ENCODE data around the gene HBZ.
"Not testable (repeated sequence)": the region's sequence is repeated elsewhere in the genome, so short reads cannot be mapped to it uniquely, and the experiment has no call there.

Gene HBZ

DNA sequence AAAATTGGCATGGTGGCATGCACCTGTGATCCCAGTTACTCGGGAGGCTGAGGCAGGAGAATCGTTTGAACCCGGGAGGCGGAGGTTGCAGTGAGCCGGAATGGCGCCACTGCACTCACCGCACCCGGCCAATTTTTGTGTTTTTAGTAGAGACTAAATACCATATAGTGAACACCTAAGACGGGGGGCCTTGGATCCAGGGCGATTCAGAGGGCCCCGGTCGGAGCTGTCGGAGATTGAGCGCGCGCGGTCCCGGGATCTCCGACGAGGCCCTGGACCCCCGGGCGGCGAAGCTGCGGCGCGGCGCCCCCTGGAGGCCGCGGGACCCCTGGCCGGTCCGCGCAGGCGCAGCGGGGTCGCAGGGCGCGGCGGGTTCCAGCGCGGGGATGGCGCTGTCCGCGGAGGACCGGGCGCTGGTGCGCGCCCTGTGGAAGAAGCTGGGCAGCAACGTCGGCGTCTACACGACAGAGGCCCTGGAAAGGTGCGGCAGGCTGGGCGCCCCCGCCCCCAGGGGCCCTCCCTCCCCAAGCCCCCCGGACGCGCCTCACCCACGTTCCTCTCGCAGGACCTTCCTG is 27.7 kb downstream of the HBZ start, which contains the start of gene HBQ1:
Gene HBQ1 (plus strand): TSS at position 359 of the 575 bp plus-strand sequence. CDS start 28 bp downstream, at position 387.
- no peak for DNase-seq

DNA sequence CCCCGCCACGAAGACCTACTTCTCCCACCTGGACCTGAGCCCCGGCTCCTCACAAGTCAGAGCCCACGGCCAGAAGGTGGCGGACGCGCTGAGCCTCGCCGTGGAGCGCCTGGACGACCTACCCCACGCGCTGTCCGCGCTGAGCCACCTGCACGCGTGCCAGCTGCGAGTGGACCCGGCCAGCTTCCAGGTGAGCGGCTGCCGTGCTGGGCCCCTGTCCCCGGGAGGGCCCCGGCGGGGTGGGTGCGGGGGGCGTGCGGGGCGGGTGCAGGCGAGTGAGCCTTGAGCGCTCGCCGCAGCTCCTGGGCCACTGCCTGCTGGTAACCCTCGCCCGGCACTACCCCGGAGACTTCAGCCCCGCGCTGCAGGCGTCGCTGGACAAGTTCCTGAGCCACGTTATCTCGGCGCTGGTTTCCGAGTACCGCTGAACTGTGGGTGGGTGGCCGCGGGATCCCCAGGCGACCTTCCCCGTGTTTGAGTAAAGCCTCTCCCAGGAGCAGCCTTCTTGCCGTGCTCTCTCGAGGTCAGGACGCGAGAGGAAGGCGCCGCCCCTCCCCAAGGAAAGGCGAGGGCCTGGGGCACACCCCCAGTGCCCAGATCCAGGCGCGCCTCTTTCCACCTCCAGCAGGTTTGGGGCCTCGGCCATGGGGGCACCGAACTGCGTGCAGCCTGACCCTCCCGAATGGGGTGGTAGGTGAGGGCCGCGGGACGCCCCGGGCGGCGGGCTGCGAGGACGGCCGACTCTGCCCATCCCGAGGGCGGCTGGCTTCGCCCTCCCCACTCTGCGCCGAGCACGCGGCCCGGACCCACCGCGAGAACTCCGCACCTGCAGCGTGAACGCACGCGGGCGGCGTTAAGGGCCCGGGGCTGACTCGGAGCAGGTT is 28.5 kb downstream of the HBZ start:
- DNase-seq = peak; percentile 73

DNA sequence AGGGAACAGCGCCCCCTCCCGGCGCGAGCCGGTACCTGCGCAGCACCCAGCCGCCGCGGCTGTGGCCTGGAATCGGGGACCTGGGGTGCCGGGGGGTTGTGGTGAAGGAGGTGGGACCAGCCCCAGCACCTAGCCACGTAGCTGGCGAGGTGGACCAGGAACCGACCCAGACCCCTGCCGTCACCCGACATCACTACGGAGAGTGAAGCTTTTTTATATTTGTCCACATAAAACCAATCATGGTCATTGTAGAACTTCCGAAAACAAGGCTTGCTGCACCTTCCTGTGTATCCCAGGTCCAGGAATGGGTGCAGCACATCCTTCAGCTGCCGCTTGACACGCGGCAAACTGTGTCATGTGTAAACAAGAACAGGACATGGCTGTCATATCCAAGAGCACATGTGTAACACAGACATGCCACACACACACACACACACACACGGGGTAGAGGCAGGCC is 29.1 kb downstream of the HBZ start:
- DNase-seq = no peak

DNA sequence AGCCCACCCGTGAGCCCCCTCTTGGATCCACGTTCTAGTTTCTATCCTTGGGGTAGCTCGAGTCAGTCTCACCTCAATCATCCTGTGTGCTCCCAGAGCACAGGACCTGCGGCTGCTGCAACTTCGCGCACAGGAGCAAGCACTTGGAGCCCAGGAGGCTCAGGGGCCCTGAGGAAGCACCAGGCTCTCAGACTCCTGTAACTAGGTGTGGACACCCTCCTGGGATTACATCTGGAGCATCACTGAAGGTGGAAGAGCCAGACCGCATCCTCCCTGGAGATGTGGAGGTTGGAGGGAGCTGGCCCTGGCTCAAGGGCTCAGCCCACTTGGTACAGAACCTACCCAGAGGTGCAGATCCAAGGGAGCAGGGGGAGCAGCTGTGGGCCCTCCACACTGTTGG is 30.6 kb downstream of the HBZ start:
- DNase-seq = no peak

DNA sequence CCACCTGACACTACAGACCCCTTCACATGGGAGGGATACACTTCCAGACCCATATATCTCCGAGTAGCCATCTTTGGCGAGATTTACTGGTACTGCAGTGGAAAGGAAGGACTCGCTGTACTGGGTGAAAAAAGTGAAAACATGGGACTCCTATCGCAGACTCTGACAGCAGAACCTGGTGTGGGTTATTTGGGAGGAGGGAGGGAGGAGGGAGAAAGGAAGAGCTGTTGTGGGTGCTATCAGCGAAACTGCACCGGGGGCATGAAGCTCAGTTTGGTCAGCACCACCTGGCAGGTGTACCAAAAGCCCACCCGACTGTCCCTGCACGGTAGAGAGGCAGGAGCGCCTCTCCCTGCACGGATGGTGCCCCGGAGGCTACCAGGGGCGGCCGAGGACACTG is 32.8 kb downstream of the HBZ start:
- DNase-seq = no peak

DNA sequence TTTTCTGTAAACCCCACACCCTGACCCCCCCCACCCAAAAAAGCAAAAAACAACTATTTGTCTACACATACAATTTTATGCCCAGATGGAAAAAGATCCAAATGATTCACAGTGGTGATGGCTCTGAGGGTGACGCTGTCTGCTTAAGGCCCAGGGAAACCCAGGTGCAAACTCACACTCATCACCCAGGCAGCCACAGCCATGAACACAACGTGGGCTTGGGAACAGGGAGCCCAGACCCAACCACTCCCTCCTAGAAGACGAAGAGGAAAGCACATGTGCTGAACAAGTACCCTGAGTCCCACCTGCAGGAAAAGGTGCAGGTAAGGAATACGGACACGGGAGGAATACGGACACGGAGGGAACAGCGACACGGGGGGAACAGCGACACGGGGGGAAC is 33.2 kb downstream of the HBZ start:
- no peak for DNase-seq

DNA sequence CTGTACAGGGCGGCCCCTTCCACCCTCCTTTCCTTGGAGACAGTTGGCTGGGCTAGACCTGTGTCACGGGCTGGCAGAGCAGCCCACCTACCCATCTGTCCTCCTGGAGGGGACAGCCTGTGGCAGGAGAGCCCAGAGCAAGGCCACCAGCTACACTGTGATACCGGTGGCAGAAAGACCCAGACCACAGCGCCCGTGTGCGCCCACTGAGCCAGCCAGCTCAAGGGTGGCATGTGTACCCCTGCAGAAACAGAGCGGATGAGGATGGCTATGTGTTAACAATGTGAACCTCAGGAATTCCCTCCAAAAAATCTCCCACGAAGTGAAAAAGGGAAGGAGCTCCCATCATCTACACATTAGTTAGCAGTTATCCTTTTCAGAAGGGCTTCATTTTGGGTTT is 34.9 kb downstream of the HBZ start:
- DNase-seq = no peak

DNA sequence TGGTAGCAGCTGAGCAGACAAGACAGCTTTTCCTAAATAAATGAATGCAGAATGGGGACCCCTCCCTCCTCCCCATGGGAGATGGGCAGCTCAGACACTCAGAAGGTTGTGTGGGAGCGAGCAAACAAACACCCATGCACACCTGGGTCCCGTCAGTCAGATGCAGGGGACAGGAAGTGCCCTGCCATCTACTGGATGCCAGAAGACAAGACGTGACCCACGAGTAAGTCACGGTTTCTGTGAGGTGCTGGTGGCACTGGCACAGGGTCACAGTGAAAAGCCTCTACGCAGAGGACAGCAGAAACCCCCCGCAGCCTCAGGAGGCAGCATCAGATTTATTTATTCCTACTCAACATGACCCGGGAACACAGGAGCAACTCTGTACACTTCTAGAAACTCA is 36.2 kb downstream of the HBZ start:
- DNase-seq = no peak

DNA sequence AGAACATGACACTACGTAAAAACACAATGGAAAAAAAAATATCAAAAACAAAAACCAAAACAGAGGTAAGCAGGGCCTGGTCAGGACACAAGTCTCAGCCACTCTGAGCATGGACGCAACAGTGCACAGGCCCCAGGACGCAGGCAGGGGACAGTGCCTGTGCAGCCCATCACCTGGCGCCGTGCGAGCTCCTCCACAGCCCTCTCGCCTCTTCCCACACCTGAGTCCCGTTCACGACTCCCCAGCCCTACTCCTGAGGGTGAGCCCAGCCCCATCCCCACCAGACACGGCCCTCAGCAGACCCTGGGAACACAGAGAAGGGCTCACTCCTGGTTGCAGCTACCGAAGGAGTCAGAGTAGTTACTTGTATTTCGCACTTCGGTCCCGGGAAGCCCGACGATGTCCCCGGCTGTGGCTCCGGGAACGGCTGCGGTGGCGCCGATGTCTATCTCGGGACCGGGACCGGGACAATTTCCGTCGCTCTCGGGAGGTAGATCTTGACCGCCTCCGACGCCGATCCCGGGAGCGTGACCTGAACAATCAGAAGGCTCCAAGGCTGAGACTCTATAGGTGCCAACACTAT is 37.3 kb downstream of the HBZ start:
- no peak for DNase-seq

DNA sequence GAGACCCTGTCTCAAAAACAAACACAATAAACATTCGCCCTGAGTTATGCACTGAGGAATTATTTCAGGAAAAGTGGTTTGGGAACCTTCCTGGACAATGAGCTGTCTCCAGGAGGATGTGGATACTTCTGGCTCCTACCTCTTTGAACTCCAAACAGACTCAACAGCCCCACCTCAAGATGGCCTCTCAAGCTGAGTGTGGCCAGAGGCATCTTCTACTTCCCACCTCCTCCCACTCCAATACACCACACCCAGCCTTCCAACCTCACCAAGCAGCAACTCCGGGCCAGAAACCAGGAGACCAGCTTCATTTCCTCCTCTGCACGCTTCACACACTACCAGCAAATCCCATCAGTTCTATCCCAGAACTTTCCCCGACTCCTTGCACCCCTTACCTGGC is 39.4 kb downstream of the HBZ start:
- DNase-seq = no peak

DNA sequence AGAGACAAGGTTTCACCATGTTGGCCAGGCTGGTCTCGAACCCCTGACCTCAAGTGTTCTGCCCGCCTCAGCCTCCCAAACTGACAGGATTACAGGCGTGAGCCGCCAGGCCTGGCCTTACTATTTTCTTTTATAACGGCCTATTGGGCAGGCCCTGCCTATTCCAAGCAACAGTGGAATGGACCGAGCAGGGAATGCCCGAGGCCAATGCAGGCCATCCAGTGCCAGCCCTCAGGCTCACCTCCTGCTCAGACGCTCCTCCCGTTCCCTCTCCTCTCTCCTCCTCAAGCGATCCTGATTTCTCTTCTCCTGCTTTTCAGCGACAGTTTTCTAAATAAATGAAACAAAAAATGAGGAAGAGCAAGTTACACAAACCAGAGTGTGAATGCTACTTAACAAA is 40.2 kb downstream of the HBZ start:
- DNase-seq = no peak

DNA sequence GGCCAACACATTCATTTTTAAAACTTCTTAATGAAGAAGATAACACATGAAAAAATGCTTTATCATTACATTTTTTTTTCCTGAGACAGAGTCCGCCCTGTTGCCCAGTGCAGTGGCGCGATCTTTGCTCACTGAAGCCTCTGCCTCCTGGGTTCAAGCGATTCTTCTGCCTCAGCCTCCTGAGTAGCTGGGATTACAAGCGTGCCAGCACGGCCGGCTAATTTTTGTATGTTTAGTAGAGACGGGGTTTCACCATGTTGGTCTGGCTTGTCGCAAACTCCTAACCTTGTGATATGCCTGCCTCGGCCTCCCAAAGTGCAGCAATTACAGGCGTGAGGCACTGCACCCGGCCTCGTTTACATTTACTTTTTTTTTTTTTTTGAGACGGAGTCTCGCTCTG is 41.0 kb downstream of the HBZ start:
- no peak for DNase-seq

DNA sequence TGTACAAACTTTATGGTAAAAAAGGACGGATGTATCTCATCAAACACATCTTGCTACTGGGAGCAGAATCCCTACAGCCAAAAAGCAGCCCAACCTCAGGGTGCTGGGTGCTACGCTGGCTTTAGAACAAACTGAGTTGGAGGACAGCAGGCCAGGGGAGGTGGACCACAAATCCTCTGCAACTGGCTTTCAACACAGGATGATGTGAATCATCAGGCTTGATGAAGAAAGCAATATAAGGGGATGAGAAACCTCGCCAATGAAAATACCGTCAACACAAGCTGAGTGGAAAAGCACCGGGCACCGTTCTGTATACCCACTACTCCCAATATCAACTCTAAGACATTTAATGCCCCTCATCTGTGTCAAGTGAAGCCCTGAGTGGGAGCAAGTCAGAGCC is 42.1 kb downstream of the HBZ start:
- no peak for DNase-seq

DNA sequence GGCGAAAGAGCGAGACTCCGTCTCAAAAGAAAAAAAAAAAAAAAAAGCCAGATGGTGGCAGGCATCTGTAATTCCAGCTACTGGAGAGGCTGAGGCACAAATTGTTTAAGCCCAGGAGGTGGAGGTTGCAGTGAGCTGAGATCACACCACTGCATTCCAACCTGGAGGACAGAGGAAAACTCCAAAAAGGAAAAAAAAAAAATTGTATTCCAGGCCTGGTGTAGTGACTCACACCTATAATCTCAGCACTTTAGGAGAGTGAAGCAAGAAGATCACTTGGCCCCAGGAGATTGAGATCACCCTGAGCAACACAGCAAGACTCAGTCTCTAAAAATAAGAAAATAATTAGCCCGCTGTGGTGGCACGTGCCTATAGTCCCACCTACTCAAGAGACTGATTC is 47.9 kb downstream of the HBZ start:
- DNase-seq = no peak

DNA sequence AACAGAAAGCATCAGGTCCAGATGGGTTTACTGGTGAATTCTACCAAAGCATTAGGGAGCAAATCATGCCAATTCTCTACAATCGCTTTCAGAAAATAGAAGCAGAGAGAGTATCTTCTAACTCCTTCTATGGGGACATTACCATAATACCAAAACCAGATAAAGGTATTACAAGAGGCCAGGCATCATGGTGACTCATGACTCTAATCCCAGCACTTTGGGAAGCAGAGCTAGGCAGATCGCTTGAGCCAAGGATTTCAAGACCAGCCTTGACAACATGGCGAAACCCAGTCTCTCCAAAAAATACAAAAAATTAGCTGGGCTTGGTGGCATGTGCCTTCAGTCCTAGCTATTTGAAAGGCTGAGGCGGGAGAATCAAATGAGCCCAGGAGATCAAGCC is 50.8 kb downstream of the HBZ start:
- no peak for DNase-seq

DNA sequence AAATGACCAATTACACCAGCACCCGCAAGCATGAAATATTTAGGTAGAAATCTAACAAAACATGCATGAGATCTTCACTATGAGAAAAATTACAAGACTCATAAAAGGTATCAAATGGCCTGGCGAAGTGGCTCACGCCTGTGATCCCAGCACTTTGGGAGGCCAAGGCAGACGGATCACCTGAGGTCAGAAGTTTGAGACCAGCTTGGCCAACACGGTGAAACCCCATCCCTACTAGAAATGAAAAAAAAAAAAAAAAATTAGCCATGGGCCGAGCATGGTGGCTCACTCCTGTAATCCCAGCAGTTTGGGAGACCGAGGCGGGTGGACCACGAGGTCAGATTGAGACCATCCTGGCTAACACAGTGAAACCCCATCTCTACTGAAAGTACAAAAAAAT is 51.6 kb downstream of the HBZ start:
- not testable (repeated sequence) for DNase-seq

Measured in stimulated activated naive CD4-positive, alpha-beta T cell treated with Interleukin-2 at 50 U/mL for 16 hours (primary cell).